Stimulated activated CD4-positive, alpha-beta T cell treated with anti-CD3 and anti-CD28 coated beads, Interleukin-2, amount 100 ng/mL, for 48 hours (primary cell): Measurements from ENCODE around the gene COL20A1.

Experiments
- DNase-seq, 2 donors: peaks; one replicate each; pipeline ENCODE4 v3.0.0-alpha.2; 2020

The COL20A1 gene

DNA sequence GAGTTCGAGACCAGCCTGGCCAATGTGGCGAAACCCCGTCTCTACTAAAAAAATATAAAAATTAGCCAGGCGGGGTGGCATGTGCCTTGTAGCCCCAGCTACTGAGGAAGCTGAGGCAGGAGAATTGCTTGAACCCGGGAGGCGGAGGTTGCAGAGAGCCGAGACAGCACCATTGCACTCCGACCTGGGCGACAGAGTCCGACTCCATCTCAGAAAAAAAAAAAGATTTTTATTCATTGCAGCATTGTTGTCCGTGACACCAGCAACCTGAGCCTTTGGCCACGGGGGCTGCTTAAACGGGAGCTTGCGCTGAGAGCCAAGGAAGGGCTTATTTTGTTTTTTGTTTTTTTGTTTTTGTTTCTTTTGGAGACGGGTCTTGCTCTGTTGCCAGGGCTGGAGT is 13.1 kb upstream of the COL20A1 start:
- no peak for DNase-seq

DNA sequence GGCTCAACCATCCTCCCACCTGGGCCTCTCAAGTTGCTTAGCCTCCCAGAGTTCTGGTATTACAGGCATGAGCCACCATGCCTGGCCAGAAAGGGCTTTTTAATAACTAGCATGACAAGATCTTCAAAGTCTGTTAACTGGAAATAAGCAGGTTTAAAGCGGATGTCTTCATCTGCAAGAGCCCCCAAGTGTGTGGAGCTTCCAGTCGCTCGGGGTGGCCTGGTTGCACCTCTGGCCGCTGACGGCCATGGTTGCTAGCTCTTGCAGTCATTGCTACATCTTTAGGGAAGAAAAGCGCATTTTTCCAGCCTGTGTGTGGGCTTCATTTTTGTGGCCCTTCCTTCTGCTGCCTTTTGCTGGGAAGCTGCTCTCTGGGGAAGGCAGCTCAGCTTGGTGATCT is 12.6 kb upstream of the COL20A1 start:
- no peak for DNase-seq

DNA sequence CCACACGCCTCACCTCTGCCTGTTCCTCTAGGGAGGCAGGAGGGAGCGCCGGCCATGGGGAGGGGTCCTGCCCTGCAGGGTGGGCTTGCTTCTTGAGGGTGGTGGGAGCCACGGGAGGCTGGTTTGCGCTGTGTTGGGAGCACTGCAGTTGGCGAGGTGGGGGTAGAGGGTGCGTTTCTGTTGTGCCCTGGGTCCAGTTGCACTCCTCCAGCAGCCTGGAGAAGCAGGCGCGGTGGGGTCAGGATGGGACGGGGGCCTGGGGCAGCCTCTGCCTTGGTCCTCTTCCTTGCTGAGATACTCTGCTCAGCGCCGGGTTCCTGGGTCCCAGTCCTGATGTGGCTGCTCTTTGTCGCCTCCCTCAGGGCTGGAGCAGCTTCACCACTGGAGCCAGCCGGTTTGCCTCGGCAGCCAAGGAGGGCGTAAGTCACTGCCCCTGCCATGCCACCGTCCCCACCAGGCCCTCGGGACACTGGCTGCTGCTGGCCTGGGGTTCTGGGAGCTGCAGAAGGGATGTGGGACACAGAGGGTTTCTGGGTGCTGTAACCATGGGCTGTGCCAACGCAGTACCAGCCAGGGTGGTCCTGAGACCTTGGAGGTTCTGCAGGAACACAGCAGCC is 11.9 kb upstream of the COL20A1 start:
- no peak for DNase-seq

DNA sequence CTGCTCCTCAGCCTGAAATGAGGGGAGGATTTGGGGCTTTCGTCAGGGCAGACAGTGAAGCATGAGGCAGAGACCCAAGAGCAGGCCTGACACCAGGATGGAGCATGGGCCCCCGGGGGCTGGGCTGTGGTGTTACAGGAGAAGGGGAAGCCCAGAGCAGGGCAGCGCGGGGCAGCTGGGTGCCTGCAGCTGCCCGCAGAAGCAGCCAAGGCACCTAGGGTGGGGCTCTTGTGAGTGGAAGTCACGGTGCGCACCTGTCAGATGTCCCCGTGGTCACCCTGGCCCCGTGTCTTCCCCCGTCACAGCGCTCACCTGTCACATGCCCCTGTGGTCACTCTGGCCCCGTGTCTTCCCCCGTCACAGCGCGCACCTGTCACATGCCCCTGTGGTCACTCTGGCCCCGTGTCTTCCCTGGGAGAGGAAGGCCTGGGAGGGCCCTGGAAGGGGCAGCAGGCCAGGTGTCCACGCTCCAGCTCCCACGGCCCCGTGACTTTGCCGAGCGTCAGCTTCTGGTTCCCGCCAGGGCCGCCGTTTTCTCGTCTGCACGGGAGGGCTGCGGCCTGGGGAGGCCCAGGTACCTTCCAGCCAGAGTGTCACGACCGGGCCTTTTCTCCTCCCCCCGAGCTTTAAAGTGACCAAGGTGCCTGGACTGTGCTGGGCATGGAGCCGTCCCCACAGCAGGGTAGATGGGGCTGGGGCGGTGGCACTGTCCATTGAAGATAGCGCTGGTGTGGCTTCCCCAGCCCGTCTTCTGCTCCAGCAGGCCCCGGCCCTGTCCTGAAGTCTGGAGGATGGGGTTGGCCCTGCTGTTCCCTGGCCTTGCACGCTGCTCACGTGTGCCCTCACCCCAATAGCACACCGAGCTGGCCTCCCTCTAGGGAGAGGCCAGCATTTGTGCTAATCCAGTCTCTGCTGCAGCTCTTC is 11.0 kb upstream of the COL20A1 start:
- no peak for DNase-seq

DNA sequence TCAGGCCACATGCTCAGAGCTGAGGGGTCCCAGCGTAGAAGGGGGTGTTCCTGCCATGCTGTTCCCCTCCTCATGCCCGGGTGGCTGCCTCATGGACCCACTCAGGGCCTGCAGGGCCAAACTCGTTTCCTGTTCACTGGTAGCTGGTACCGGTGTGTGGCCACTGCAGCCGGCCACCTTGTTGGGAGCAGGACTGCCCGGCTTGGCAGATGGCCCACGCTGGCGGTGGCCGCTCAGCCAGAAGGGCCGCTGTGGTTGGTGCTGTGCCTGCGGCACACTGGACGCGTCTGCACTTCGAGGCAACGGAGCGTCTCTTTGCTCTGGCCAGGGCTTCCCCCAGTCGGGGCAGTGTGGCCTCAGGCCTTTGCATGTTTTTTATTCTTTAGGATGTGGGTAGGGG is 10.0 kb upstream of the COL20A1 start:
- no peak for DNase-seq

DNA sequence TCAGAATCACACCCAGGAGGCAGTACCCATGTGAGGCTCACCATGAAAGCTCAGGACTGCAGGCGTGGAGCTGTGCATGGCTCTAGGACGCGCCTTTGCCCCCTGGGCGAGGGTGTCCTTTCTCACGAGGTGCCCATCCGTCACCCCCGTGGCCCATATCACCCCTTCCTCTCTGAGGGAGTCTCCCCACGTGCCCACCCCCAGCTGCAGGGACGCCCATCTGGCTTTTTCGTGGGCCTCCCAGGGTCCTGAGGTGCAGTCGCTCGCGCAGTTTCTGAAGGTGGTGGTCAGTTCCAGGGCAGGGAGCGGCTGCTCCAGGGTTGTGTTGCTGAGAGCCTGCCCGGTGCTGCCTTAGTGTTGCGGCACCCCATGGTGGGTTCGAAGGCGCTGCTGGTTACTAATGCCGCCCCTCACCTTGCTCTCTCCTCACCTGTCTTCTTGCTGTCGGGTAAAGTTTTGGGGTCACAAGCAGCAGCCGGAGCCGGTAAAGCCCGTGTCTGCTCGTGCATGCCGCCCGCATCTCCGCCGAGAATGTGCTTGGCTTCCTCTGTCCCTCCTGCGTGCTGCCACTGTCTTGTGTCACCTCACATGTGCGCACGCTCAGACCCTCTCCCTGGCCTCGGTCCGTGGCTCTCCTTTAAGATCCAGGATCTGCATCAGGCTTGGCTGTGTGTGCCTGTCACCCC is 9.4 kb upstream of the COL20A1 start:
- DNase-seq = no peak

DNA sequence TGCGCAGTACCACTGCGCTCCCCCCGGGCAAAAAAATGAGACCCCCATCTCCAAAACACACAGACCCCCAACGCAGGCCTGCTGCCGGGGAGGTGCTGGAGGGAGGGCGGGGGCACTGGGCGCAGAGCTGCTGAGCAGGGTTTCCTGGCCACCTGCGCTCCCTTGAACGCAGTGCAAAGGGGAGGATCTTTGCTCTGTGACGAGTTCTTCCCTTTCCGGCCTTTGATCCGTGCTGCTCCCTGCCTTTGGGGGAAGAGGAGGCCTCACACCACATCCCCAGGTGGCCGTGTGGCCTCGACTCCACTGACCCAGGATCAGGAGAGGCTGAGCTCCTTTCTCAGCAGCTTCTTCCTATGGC is 8.9 kb upstream of the COL20A1 start:
- no peak for DNase-seq

DNA sequence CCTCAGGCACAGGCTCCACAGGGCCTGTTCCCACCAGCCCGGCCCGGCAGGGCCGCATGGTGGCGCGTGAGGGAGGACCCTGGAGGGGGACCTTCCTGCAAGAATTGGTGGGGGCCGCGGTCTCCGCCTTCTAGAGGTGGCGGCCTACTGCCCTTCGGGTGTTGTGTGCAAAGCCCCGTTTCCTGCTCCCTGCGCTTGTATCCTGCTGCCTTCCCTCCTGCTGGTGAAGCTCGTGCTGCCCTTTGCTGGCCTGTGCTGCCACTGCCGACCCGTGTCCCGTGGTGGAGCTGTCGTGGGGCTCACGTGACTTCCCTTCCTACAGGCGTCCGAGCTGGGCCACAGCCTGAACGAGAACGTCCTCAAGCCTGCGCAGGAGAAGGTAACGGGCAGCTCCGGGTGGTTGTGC is 8.4 kb upstream of the COL20A1 start:
- DNase-seq = no peak

DNA sequence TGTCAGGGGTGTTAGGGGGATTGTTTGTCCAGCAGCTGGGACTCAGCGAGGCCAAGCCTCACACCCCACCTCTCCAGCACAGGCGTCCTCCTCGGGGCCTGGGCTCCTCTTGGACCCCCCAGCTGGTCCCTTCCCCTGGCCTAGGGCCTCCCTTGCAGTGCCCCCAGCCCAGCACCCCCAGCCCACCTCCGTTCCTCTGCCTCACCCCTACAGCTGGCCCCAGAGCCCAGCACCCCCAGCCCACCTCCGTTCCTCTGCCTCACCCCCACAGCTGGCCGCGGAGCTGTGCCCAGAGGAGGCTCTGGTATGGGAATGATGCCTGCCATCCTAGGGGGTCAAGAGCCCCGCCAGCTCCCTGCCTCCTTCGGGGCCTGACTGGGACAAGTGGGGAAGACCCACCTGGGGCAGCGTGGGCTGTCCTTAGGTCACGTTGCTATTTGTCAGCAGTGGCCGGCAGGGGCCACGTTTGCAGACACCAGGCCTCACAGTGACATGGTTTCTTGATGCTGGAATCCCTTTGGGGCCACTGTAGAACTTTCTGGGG is 7.9 kb upstream of the COL20A1 start:
- DNase-seq = no peak

DNA sequence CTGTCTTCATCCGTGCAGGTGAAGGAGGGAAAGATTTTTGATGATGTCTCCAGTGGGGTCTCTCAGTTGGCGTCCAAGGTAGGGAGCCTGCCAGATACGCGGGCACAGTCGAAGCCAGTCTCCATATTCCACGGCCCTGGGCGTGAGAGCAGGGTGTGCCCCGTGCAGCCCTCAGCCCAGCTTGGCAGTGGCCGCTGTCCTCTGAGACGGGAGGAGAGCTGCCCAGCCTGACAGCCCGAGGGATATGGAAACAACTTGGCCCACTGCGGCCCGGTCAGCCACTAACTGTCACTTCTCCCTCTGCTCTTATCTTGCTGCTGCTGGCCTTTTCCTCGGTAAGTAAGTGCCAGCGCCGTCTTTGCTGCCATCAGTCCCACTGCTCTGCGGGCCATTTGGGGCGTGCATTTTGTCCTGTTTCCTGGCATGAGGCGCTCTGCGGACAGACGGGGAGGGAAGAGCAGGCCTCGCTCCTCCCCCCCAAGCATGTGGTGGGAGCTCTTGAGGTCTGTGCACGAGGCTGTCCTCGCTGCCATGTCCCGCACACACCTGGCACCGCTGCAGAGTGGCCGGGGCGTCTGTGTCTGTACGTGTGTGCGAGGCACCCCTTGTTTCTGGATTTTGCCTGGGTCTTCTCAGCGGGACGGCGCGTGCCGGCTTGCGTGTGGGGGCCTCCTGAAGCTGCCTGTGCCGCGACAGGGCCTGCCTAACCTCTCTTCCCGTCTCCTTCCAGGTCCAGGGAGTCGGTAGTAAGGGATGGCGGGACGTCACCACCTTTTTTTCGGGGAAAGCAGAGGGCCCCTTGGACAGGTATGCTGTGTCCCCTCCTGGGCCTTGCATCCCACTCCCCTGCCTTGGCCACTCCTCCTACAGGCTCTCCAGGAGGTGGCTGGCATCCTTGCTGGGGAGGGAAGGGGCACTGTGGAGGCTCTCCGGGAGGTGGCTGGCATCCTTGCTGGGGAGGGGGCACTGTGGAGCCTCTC is 7.1 kb upstream of the COL20A1 start:
- no peak for DNase-seq

DNA sequence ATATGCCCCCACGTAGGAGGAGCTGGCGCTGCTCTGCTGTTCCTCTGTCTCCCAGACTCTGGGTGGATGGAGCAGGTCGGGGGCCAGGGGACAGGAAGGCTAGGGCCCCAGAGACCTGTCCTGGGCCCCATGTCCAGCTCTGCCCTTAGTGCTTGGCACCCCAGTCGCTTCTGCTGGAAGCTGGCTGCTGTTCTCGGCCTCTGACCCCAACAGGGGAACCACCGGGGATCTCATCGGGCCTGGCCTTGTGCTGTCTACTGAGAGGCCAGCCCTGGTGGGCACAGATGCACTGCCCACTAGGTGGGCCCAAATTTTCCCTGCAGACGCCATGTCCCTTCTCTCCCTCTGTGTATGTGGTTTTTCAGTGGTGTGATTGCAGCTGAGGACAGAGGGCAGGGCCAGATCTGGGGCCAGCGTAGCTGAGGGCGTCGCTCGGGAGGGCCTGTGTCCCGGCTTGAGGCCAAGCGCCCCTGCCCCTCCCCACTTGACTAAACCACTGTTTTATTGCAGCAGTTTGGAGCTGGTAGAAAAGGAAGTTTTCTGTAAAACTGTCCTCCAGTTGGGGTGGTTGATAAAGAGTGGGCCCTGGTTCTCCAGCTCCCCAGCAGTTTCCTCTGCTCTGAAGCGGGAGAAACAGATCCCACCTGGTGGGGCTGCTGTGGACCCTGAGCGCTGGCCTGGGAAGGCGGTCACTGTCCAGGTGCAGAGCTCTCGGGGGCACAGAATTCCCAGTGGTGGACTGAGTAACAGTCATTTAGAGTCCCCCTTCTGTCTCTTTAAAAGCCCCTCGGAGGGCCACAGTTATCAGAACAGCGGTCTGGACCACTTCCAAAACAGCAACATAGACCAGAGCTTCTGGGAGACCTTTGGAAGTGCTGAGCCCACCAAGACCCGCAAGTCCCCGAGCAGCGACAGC is 5.9 kb upstream of the COL20A1 start:
- DNase-seq = no peak

DNA sequence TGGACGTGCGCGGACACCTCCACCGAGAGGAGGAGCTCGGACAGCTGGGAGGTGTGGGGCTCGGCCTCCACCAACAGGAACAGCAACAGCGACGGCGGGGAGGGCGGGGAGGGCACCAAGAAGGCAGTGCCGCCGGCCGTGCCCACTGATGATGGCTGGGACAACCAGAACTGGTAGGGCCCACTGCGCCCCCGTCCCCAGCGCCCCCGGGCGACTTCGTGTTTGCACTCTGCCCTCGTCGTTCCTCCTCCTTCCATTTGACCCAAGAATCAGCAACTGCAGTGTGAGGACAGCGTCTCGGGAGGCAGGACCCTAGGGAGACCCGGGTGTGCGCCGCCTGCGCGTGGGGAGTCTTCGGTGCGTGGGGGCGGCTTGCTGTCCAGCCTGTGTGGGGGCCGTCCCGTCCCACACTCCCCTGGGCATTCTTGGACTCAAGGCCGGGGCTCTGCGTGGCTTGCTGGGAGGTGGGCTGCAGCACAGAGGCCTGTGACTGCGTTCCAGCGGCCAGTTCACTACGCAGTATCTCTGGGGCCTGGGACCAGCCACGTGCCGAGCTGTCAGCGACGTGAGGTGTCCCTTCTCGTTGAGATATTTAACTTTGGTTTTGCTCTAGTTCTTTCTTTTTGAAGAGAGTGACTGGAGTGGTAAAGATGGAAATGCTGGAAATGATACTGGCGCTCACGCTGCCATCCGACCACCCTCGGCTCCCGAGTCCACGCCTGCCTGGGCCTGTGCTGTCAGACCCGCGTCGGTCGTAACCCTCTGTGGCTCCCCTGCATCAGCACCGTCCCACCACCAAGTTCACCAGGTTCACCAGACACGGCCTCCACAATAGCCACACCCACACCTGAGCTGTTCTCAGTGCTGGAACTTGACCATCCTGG is 5.0 kb upstream of the COL20A1 start:
- no peak for DNase-seq

DNA sequence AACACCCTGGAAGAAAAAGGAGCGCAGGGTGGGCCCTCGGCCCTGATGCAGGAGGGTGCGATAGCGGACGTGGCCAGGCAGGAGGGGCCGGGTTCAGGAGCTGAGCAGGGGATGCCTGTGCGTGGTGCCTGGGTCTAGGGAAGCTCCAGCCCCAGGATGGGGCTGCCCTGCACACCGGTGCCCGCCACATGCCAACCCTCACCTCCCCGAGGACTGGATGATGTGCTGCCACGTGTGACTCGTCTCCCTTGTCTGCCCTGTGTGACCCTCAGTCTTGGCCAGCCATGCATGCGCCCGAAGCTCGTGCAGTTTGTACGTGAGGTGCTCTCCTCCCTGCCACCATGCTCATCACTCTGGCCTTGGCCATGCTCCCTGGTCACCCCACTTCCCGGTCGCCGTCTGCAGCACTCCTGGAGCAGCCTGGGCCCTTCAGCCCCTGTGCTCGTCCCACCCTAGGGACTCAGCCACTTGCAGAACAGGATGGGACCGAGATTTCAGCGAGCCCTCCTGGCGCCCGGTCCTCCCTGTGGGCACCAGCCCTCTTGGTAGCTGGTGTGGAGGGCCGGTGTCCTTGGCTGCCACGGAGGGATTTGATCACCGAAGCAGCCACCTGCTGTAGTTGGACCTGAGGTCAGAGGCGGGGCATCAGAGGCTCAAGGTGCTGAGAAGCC is 4.3 kb upstream of the COL20A1 start:
- DNase-seq = no peak

DNA sequence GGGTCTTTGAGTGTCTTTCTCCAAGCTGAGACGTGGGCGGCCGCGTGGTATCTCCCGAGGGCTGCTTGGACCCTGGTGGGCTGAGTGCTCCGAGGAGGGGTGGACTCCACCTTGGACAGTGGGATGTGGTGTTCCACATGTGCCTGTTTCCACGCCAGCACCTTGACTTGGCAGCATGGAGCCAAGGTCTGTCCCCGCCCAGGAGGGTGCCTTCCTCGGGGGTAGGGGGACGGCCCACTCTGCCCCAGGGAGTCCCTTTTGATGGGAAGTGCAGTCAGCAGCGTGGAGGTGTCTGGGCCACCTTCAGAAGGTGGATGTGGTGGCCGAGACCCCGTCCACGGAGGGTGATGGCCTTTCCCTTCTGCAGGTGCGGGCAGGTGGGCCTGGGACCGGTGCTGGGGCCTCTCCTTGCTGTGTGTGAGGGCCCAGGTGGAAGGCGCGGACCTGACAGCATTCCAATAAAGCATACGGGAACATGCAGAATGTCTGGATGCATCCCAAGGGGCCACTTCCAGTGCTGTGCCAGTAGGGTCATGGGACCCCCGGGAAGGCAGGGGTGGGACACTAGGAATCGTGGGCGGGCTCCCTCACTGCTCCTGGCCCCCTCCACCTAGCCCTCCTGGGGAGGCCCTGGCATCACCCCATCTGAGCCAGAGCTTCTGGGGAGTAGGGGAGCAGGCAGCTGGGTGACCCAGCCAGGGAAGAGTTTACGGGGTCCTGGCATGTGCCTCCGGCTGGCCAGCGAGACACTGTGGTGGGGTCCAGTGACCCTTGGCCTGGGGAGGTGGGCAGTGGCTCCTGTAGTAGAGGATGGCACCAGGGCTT is 3.5 kb upstream of the COL20A1 start:
- no peak for DNase-seq

DNA sequence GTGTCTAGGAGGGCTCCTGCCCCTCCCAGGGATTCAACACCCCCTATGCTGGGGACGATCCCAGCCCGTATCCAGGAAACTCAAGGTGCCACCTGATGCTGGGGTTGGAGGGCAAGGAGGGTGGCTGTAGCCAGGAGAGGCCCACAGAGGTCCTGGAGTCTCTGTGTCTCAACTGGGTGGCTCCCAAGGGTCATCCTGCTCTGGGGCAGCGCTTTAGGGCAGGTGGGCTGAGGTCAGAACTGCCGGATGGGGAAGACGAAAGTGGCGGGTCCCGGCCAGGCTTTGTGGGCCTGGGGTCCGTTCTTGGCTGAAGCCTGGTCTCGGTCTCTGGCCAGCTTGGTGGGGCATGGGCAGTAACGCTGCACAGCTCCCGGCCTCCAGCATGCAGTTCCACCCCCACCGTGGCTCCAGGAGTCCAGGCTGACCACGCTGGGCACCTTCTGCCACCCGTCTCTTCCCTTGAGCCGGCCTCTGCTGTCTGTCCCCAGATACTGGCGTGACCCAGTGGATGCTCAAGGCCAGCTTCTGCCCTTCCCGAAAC is 2.8 kb upstream of the COL20A1 start:
- DNase-seq = no peak

DNA sequence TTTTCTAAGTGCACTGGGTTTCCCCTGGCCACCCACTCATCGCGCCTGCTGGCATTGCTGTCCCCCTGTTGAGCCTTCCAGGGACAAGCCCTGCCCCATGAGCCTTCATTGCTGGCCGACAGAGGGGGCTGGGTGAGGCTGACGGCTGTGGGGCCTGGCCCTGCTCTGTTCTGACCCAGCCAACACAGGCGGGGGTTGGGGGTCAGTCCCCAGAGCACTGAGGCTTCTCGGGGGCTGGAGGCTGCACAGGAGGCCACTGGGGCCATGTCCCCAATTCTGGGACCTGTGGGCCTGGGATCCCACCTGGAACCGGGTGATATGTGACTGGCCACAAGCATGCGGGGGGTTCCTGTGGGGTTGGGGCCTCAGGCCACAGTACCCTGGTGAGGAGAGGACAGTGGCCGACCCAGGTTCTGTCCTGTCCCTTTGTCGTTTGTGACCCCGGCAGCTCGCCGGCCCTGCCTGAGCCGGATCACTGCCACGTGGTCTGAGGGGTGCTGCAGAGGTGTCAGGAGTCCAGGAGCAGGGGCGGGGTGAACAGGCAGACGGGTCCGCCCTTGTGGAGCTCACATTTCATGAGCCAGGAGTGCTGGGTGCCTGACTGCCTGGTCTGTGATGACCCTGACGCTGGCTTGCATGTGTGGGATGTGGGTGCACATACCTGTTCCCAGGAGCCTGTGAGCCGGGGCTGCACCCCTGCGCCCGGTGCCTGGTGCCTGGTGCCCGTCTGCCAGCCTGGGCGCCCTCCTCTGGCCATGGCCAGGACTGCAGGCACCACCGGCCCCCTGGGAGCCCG is 2.1 kb upstream of the COL20A1 start:
- DNase-seq = peak; percentile 70 to 82

DNA sequence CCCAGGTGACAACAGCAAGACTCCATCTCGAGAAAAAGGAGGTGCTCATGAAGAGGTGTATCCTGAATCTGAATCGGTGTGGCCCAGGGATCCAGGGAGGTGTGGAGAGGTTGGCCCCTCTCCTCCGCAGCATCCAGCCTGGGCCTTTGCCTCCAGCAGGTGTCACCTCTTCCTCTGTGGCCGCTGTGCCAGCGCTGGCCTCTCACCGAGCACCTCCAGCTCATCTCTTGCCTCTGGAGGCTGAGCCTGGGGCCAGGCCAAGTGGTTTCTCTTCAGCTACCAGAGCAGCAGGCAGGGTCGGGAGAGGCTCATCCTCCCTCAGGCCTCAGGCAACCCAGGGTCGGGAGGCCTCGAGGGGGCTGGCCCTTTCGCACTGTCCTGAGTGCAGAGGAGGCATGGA is 1.2 kb upstream of the COL20A1 start:
- DNase-seq = no peak

DNA sequence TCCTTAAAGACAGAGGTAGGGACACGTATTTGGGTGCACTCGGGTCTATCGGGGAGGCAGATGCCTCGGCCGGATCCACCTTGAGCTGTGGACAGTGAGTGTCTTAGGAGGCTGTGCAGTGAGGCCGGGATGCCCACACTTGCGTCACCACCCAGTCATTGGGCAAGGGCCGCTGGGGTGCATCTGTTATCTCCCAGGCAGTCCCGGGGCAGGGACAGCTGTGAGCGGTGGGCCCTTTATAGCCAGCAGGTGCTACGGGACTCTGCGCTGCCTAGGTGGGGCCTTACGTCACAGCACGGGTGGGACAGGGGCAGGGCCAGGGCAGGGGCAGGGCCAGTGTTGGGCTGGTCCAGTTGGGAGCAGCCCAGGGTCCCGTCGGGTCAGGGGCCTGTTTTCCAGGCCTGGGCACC is 689 bp upstream of the COL20A1 start:
- DNase-seq = no peak
